ENCODE data around the gene TSSC4.

Gene TSSC4

GRCh38 chr11:2440646-2441045, 40.1 kb downstream of the TSSC4 start:
- Histone ChIP-seq H3K4me1 (ENCODE audit: control insufficient read depth, insufficient read depth, low read length) (no peaks in the 10 kb centered on the region), H3K4me3 (ENCODE audit: low read depth, low read length) (no peak overlapping the region), H3K9me3 (ENCODE audit: control insufficient read depth, insufficient read depth, low read length) (no peaks in the 10 kb centered on the region), H3K9ac (ENCODE audit: low read depth, low read length) (no peak overlapping the region), H3K27ac (ENCODE audit: low read depth, low read length) (no peak overlapping the region), H3K36me3 (ENCODE audit: control insufficient read depth, insufficient read depth, low read length) (no peaks in the 10 kb centered on the region), H3K27me3 (ENCODE audit: control insufficient read depth, insufficient read depth, low read length) (peaks cover 68% of the 10 kb centered on the region)

GRCh38 chr11:2441171-2441570, 40.6 kb downstream of the TSSC4 start:
- Histone ChIP-seq H3K4me1 (ENCODE audit: control insufficient read depth, insufficient read depth, low read length) (no peaks in the 10 kb centered on the region), H3K9ac (ENCODE audit: low read depth, low read length) (no peak overlapping the region), H3K4me3 (ENCODE audit: low read depth, low read length) (no peak overlapping the region), H3K27me3 (ENCODE audit: control insufficient read depth, insufficient read depth, low read length) (peaks cover 73% of the 10 kb centered on the region), H3K36me3 (ENCODE audit: control insufficient read depth, insufficient read depth, low read length) (no peaks in the 10 kb centered on the region), H3K9me3 (ENCODE audit: control insufficient read depth, insufficient read depth, low read length) (no peaks in the 10 kb centered on the region), H3K27ac (ENCODE audit: low read depth, low read length) (no peak overlapping the region)

- H3K27ac ChIP-seq (ENCODE audit: low read depth, low read length) = no peak overlapping the region
- H3K9me3 ChIP-seq (ENCODE audit: control insufficient read depth, insufficient read depth, low read length) = no peaks in the 10 kb centered on the region
- H3K36me3 ChIP-seq (ENCODE audit: control insufficient read depth, insufficient read depth, low read length) = no peaks in the 10 kb centered on the region
- H3K9ac ChIP-seq (ENCODE audit: low read depth, low read length) = no peak overlapping the region
- H3K4me1 ChIP-seq (ENCODE audit: control insufficient read depth, insufficient read depth, low read length) = no peaks in the 10 kb centered on the region
- peaks cover 76% of the 10 kb centered on the region for H3K27me3 ChIP-seq (ENCODE audit: control insufficient read depth, insufficient read depth, low read length)
- no peak overlapping the region for H3K4me3 ChIP-seq (ENCODE audit: low read depth, low read length)
These were observed 42.0 kb downstream of the TSSC4 start for GRCh38 chr11:2442589-2442988.

GRCh38 chr11:2443406-2443805, 42.9 kb downstream of the TSSC4 start:
- H3K27me3 ChIP-seq (ENCODE audit: control insufficient read depth, insufficient read depth, low read length) = peaks cover 84% of the 10 kb centered on the region
- H3K4me1 ChIP-seq (ENCODE audit: control insufficient read depth, insufficient read depth, low read length) = no peaks in the 10 kb centered on the region
- H3K9ac ChIP-seq (ENCODE audit: low read depth, low read length) = no peak overlapping the region
- H3K27ac ChIP-seq (ENCODE audit: low read depth, low read length) = no peak overlapping the region
- no peak overlapping the region for H3K4me3 ChIP-seq (ENCODE audit: low read depth, low read length)
- no peaks in the 10 kb centered on the region for H3K36me3 ChIP-seq (ENCODE audit: control insufficient read depth, insufficient read depth, low read length)
- H3K9me3 ChIP-seq (ENCODE audit: control insufficient read depth, insufficient read depth, low read length) = no peaks in the 10 kb centered on the region

GRCh38 chr11:2443881-2444820, 43.6 kb downstream of the TSSC4 start, which contains the start of gene TRPM5:
Gene TRPM5 (minus strand): TSS chr11:2444514. CDS start chr11:2423036, 21,478 bp downstream.
- no peaks in the 10 kb centered on the region for H3K9me3 ChIP-seq (ENCODE audit: control insufficient read depth, insufficient read depth, low read length)
- H3K4me3 ChIP-seq (ENCODE audit: low read depth, low read length) = peak within 1 kb of the TSS; percentile 63
- H3K9ac ChIP-seq (ENCODE audit: low read depth, low read length) = no peak within 1 kb of the TSS

GRCh38 chr11:2444821-2445745, 44.5 kb downstream of the TSSC4 start, which contains the start of gene KCNQ1:
Gene KCNQ1 (plus strand): TSS chr11:2445008. CDS start chr11:2445099, 91 bp downstream.
- H3K27ac ChIP-seq (ENCODE audit: low read depth, low read length) = no peak within 1 kb of the TSS
- no peaks in the 10 kb centered on the region for H3K4me1 ChIP-seq (ENCODE audit: control insufficient read depth, insufficient read depth, low read length)
- H3K27me3 ChIP-seq (ENCODE audit: control insufficient read depth, insufficient read depth, low read length) = peaks cover 89% of the 10 kb centered on the region
- H3K36me3 ChIP-seq (ENCODE audit: control insufficient read depth, insufficient read depth, low read length) = no peaks in the 10 kb centered on the region
- H3K9me3 ChIP-seq (ENCODE audit: control insufficient read depth, insufficient read depth, low read length) = no peaks in the 10 kb centered on the region
- no peak within 1 kb of the TSS for H3K9ac ChIP-seq (ENCODE audit: low read depth, low read length)
- peak within 1 kb of the TSS; percentile 63 for H3K4me3 ChIP-seq (ENCODE audit: low read depth, low read length)

More at GRCh38 chr11:2443881-2444820, 43.6 kb downstream of the TSSC4 start, which contains the start of gene TRPM5:
- Histone ChIP-seq H3K36me3 (ENCODE audit: control insufficient read depth, insufficient read depth, low read length) (no peaks in the 10 kb centered on the region), H3K27me3 (ENCODE audit: control insufficient read depth, insufficient read depth, low read length) (peaks cover 87% of the 10 kb centered on the region), H3K27ac (ENCODE audit: low read depth, low read length) (no peak within 1 kb of the TSS), H3K4me1 (ENCODE audit: control insufficient read depth, insufficient read depth, low read length) (no peaks in the 10 kb centered on the region)

- no peak overlapping the region for H3K27ac ChIP-seq (ENCODE audit: low read depth, low read length)
- peaks cover 88% of the 10 kb centered on the region for H3K27me3 ChIP-seq (ENCODE audit: control insufficient read depth, insufficient read depth, low read length)
- peak overlapping the region; percentile 63; the same call in 1 of the 2 replicates for H3K4me3 ChIP-seq (ENCODE audit: low read depth, low read length)
- no peaks in the 10 kb centered on the region for H3K9me3 ChIP-seq (ENCODE audit: control insufficient read depth, insufficient read depth, low read length)
- no peaks in the 10 kb centered on the region for H3K4me1 ChIP-seq (ENCODE audit: control insufficient read depth, insufficient read depth, low read length)
- no peak overlapping the region for H3K9ac ChIP-seq (ENCODE audit: low read depth, low read length)
- H3K36me3 ChIP-seq (ENCODE audit: control insufficient read depth, insufficient read depth, low read length) = no peaks in the 10 kb centered on the region
These were observed 45.4 kb downstream of the TSSC4 start for GRCh38 chr11:2445746-2446551.

GRCh38 chr11:2446590-2447252, 46.2 kb downstream of the TSSC4 start:
- H3K9ac ChIP-seq (ENCODE audit: low read depth, low read length) = no peak overlapping the region
- no peaks in the 10 kb centered on the region for H3K9me3 ChIP-seq (ENCODE audit: control insufficient read depth, insufficient read depth, low read length)
- no peak overlapping the region for H3K4me3 ChIP-seq (ENCODE audit: low read depth, low read length)
- H3K27ac ChIP-seq (ENCODE audit: low read depth, low read length) = no peak overlapping the region
- no peaks in the 10 kb centered on the region for H3K4me1 ChIP-seq (ENCODE audit: control insufficient read depth, insufficient read depth, low read length)
- no peaks in the 10 kb centered on the region for H3K36me3 ChIP-seq (ENCODE audit: control insufficient read depth, insufficient read depth, low read length)
- peaks cover 90% of the 10 kb centered on the region for H3K27me3 ChIP-seq (ENCODE audit: control insufficient read depth, insufficient read depth, low read length)

GRCh38 chr11:2447253-2447950, 46.9 kb downstream of the TSSC4 start:
- H3K36me3 ChIP-seq (ENCODE audit: control insufficient read depth, insufficient read depth, low read length) = no peaks in the 10 kb centered on the region
- no peaks in the 10 kb centered on the region for H3K9me3 ChIP-seq (ENCODE audit: control insufficient read depth, insufficient read depth, low read length)
- H3K27me3 ChIP-seq (ENCODE audit: control insufficient read depth, insufficient read depth, low read length) = peaks cover 90% of the 10 kb centered on the region
- no peak overlapping the region for H3K27ac ChIP-seq (ENCODE audit: low read depth, low read length)
- no peaks in the 10 kb centered on the region for H3K4me1 ChIP-seq (ENCODE audit: control insufficient read depth, insufficient read depth, low read length)
- H3K4me3 ChIP-seq (ENCODE audit: low read depth, low read length) = no peak overlapping the region
- no peak overlapping the region for H3K9ac ChIP-seq (ENCODE audit: low read depth, low read length)

Measured in HUES48 (cell line).